IPS-20b (cell line): Measurements from ENCODE around the gene MBP.

Source experiments
- H3K27ac ChIP-seq: one replicate; pipeline ENCODE4 v1.5.1; 2013; ENCODE audit warnings: low read length
- H3K27me3 ChIP-seq: 2 replicates; pipeline ENCODE4 v1.6.1; 2013; ENCODE audit warnings: mild to moderate bottlenecking, low read length, inconsistent platforms; ENCODE audit not compliant: insufficient read depth
- H3K36me3 ChIP-seq: 2 replicates; pipeline ENCODE4 v1.6.1; 2013; ENCODE audit warnings: low read depth, mild to moderate bottlenecking, inconsistent platforms, low read length, moderate library complexity; ENCODE audit not compliant: insufficient read depth
- H3K4me1 ChIP-seq: 2 replicates; pipeline ENCODE4 v1.6.1; 2013; ENCODE audit warnings: mild to moderate bottlenecking, control low read depth, inconsistent platforms, low read length, moderate library complexity; ENCODE audit not compliant: insufficient read depth
- H3K4me3 ChIP-seq: 2 replicates; pipeline ENCODE4 v1.5.1; 2013; ENCODE audit warnings: mild to moderate bottlenecking, low read length, inconsistent platforms
- H3K9ac ChIP-seq: 2 replicates; pipeline ENCODE4 v1.6.1; 2013; ENCODE audit warnings: low read depth, mild to moderate bottlenecking, inconsistent platforms, low read length, moderate library complexity
- H3K9me3 ChIP-seq: 2 replicates; pipeline ENCODE4 v1.6.1; 2013; ENCODE audit warnings: mild to moderate bottlenecking, low read depth, low read length, inconsistent platforms; ENCODE audit not compliant: insufficient read depth

The MBP gene

GRCh38 chr18:76985951-76986236, 146.7 kb downstream of the MBP start:
- Histone ChIP-seq H3K9ac (no peak overlapping the region), H3K27ac (no peak overlapping the region), H3K9me3 (no peaks in the 10 kb centered on the region), H3K4me1 (peaks cover 9% of the 10 kb centered on the region; the same call in 1 of the 2 replicates), H3K27me3 (no peaks in the 10 kb centered on the region), H3K4me3 (no peak overlapping the region), H3K36me3 (no peaks in the 10 kb centered on the region)

GRCh38 chr18:76985156-76985950, 147.2 kb downstream of the MBP start:
- no peak overlapping the region for H3K4me3 ChIP-seq
- H3K9me3 ChIP-seq, result no peaks in the 10 kb centered on the region
- H3K36me3 ChIP-seq, result no peaks in the 10 kb centered on the region
- peaks cover 13% of the 10 kb centered on the region; the same call in 1 of the 2 replicates for H3K4me1 ChIP-seq
- no peaks in the 10 kb centered on the region for H3K27me3 ChIP-seq
- no peak overlapping the region for H3K9ac ChIP-seq
- no peak overlapping the region for H3K27ac ChIP-seq

GRCh38 chr18:76984193-76985155, 148.1 kb downstream of the MBP start:
- no peak overlapping the region for H3K9ac ChIP-seq
- peaks cover 14% of the 10 kb centered on the region; the same call in 1 of the 2 replicates for H3K4me1 ChIP-seq
- H3K36me3 ChIP-seq, result no peaks in the 10 kb centered on the region
- no peak overlapping the region for H3K27ac ChIP-seq
- no peaks in the 10 kb centered on the region for H3K27me3 ChIP-seq
- H3K4me3 ChIP-seq, result no peak overlapping the region
- H3K9me3 ChIP-seq, result no peaks in the 10 kb centered on the region

DNA sequence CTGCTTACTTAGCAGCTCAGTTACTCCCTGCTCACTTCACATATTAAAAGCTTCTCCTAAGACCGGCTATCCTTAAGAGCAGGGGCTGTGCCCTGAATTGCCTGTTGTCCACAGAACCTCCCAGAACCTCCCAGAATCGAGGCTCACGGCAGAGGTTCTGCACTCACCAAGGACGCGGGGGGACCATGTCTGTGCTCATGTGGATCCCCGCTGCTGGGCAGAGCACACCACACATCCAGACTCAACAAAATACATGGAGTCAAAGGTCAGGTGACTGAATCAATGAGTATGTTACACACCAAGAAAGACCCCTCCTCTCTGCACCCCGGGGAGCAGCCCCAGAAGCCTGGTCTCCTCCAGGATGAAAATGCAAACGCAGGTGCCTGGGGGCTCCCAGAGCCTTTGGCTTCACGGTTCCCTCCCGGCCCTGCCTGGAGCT, 149.0 kb downstream of the MBP start:
- H3K27me3 ChIP-seq, result no peaks in the 10 kb centered on the region
- peaks cover 14% of the 10 kb centered on the region; the same call in 1 of the 2 replicates for H3K4me1 ChIP-seq
- no peaks in the 10 kb centered on the region for H3K9me3 ChIP-seq
- H3K36me3 ChIP-seq, result no peaks in the 10 kb centered on the region
- H3K27ac ChIP-seq, result no peak overlapping the region
- H3K4me3 ChIP-seq, result no peak overlapping the region
- no peak overlapping the region; the same call in 1 of the 2 replicates for H3K9ac ChIP-seq

- no peaks in the 10 kb centered on the region for H3K27me3 ChIP-seq
- no peak overlapping the region for H3K27ac ChIP-seq
- no peak overlapping the region; the same call in 1 of the 2 replicates for H3K9ac ChIP-seq
- H3K36me3 ChIP-seq, result no peaks in the 10 kb centered on the region
- no peak overlapping the region for H3K4me3 ChIP-seq
- H3K9me3 ChIP-seq, result no peaks in the 10 kb centered on the region
- peaks cover 14% of the 10 kb centered on the region; the same call in 1 of the 2 replicates for H3K4me1 ChIP-seq
Measured at GRCh38 chr18:76982841-76983583, 149.6 kb downstream of the MBP start.

DNA sequence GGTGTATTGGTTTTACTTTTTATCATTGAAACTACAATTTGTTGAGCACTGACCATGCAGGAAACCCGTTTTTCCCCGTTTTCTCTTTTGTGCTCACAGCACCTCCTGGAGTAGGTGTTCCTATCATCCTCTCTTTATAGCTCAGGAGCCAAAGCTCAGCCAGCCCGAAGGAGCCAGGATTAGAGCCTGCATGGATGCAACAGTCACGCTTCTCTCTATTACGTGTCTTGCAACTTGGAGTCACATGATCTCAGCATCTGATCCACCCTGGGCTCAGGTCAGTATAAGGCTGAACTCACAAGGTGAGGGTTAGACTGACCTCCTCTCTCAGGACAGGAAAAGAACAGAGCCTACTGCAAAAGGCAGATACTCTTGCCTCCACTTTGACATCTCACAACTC, 150.5 kb downstream of the MBP start:
- Histone ChIP-seq H3K27ac (no peak overlapping the region), H3K4me1 (peaks cover 14% of the 10 kb centered on the region; the same call in 1 of the 2 replicates), H3K36me3 (no peaks in the 10 kb centered on the region), H3K27me3 (no peaks in the 10 kb centered on the region), H3K4me3 (no peak overlapping the region), H3K9me3 (no peaks in the 10 kb centered on the region), H3K9ac (no peak overlapping the region)

- H3K4me3 ChIP-seq, result no peak overlapping the region
- H3K9me3 ChIP-seq, result no peaks in the 10 kb centered on the region
- peaks cover 14% of the 10 kb centered on the region; the same call in 1 of the 2 replicates for H3K4me1 ChIP-seq
- no peaks in the 10 kb centered on the region for H3K27me3 ChIP-seq
- H3K36me3 ChIP-seq, result no peaks in the 10 kb centered on the region
- H3K9ac ChIP-seq, result no peak overlapping the region
- no peak overlapping the region for H3K27ac ChIP-seq
Measured at GRCh38 chr18:76981396-76981968, 151.1 kb downstream of the MBP start.

- no peak overlapping the region for H3K27ac ChIP-seq
Measured at GRCh38 chr18:76980663-76981395, 151.8 kb downstream of the MBP start.

DNA sequence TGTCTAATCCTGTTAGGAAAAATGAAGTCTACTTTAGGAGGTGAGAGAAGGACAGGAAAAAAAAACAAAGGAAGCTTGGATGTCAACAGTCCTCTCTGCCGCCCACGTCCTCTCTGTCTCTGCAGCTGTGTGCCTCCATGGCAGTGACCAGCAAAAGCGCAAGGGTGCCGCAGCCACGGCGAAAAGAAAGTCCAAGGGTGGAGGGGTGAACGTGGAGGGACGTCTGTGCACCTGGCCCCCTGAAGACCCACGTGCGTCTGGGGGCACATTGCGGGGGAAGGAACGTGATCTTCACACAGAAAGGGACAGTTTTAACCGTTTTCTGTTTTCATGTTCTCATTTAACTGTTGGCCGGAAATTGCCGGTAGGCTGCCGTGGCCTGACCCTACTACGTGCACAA, 152.7 kb downstream of the MBP start:
- Histone ChIP-seq H3K4me3 (no peak overlapping the region), H3K27me3 (no peaks in the 10 kb centered on the region), H3K36me3 (no peaks in the 10 kb centered on the region), H3K9ac (no peak overlapping the region), H3K27ac (no peak overlapping the region), H3K4me1 (peaks cover 14% of the 10 kb centered on the region; the same call in 1 of the 2 replicates), H3K9me3 (no peaks in the 10 kb centered on the region)

More at GRCh38 chr18:76980663-76981395, 151.8 kb downstream of the MBP start:
- Histone ChIP-seq H3K9ac (no peak overlapping the region), H3K36me3 (no peaks in the 10 kb centered on the region), H3K9me3 (no peaks in the 10 kb centered on the region), H3K4me3 (no peak overlapping the region), H3K27me3 (no peaks in the 10 kb centered on the region), H3K4me1 (peaks cover 14% of the 10 kb centered on the region; the same call in 1 of the 2 replicates)

GRCh38 chr18:76979111-76979751, 153.4 kb downstream of the MBP start:
- no peaks in the 10 kb centered on the region for H3K27me3 ChIP-seq
- no peak overlapping the region for H3K27ac ChIP-seq
- no peaks in the 10 kb centered on the region for H3K9me3 ChIP-seq
- no peak overlapping the region for H3K9ac ChIP-seq
- peaks cover 14% of the 10 kb centered on the region; the same call in 1 of the 2 replicates for H3K4me1 ChIP-seq
- no peaks in the 10 kb centered on the region for H3K36me3 ChIP-seq
- H3K4me3 ChIP-seq, result no peak overlapping the region
